ENCODE measurements around the gene SCP2D1.

GRCh38 chr20:18856873-18857272 lies 43.3 kb downstream of the SCP2D1 start:
- no peak for TF ChIP-seq CTCF (IDR thresholded peaks at IDR 0.05)
- TF ChIP-seq POLR2A (IDR thresholded peaks at IDR 0.05): no peak
